Measurements from ENCODE around the gene SNRNP27. TPM values are rescaled to one million over a fixed set of nuclear protein-coding genes. Genes with fewer than 3 reads are reported as not detected.

Gene SNRNP27
- total RNA-seq, 1 donor from 2014 or later: 45.6 TPM

DNA sequence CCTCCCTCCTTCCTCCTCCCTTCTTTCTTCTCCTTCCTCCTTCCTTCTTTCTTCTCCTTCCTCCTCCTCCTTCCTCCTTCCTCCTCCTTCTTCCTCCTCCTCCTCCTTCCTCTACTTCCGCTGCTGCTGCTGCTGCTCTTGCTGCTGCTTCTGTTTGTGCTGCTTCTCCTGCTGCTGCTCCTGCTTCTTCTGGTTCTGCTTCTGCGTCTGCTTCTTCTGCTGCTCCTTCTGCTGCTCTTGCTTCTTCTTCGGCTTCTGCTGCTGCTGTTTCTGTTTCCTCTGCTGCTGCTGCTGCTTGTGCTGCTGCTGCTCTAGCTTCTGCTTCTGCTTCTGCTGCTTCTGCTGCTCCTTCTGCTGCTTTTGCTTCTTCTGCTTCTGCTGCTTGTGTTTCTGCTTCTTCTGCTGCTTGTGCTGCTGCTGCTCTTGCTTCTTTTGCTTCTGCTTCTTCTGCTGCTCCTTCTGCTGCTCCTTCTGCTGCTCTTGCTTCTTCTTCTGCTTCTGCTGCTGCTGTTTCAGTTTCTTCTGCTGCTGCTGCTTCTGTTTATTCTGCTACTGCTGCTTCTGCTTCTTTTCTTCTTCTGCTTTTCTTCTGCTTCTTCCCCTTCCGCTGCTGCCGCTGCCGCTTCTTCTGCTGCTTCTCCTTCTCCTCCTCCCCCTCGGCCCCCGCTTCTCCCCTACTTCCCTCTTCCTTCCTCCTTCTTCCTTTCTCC is 8.6 kb downstream of the SNRNP27 start:
- TF ChIP-seq, protein P1, sequence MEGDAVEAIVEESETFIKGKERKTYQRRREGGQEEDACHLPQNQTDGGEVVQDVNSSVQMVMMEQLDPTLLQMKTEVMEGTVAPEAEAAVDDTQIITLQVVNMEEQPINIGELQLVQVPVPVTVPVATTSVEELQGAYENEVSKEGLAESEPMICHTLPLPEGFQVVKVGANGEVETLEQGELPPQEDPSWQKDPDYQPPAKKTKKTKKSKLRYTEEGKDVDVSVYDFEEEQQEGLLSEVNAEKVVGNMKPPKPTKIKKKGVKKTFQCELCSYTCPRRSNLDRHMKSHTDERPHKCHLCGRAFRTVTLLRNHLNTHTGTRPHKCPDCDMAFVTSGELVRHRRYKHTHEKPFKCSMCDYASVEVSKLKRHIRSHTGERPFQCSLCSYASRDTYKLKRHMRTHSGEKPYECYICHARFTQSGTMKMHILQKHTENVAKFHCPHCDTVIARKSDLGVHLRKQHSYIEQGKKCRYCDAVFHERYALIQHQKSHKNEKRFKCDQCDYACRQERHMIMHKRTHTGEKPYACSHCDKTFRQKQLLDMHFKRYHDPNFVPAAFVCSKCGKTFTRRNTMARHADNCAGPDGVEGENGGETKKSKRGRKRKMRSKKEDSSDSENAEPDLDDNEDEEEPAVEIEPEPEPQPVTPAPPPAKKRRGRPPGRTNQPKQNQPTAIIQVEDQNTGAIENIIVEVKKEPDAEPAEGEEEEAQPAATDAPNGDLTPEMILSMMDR (IDR thresholded peaks at IDR 0.05; ENCODE audit: unreplicated experiment): no peak
- no peak for DNase-seq (ENCODE audit: low spot score in 2 of 2, unreplicated experiment in 2 of 2)
- Mint-ChIP-seq H3K9me3 (no peaks in the 10 kb centered on the region), H3K36me3 (peaks cover 35% of the 10 kb centered on the region), H3K27me3 (ENCODE audit: low read depth) (no peaks in the 10 kb centered on the region), H3K27ac (no peak overlapping the region), H3K4me1 (no peaks in the 10 kb centered on the region), H3K4me3 (no peak overlapping the region)

DNA sequence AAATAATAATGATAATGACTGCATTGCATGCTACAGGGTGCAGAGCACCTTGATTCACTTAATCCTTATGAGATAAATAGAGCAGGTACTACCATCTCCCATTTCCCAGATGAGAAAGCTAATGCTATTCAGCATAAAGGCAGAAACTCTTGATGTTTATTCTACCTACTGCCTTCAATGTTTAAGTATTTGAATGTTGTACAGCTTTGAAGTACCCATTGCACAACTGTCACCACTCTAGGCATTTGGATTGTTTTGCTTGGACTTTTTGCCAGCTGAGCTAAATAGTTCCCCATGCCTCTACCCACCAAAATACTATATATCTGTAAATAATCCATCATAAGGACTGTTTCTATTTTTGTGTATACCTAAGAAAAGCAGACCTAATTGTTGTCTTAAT is 13.5 kb downstream of the SNRNP27 start:
- no peak for DNase-seq (ENCODE audit: low spot score in 2 of 2, unreplicated experiment in 2 of 2)
- Mint-ChIP-seq H3K9me3 (no peaks in the 10 kb centered on the region), H3K4me1 (no peaks in the 10 kb centered on the region), H3K36me3 (peaks cover 21% of the 10 kb centered on the region), H3K27me3 (ENCODE audit: low read depth) (no peaks in the 10 kb centered on the region), H3K4me3 (no peak overlapping the region), H3K27ac (no peak overlapping the region)
- TF ChIP-seq, protein P1 (IDR thresholded peaks at IDR 0.05; ENCODE audit: unreplicated experiment): no peak

DNA sequence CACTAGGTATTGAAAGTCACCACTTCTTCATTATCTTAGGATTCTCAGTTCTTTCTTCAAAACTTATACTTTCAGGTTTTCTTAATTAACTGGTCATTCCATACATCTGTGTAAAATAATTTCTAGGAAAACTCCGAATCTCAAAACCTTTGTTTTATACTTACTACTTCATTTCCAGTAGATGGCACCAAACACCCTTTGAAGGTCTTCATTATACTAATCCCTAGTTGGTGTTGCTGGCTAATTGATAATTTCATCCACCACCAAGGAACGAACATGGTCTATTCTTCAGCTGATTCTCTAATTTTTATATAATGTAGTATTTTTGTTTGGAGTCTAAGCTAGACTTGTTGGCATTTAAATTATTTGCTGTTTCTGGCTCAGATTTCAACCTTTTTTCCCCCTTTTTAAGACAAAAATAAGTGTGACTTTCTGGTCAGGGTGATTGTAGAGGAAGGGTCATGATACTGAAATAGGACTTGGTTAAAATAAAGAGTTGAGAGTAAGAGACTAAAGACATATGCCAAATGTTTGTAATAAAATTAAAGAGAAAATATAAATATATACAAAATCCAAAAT is 18.3 kb downstream of the SNRNP27 start:
- Mint-ChIP-seq H3K27ac (no peak overlapping the region), H3K36me3 (peaks cover 12% of the 10 kb centered on the region), H3K27me3 (ENCODE audit: low read depth) (no peaks in the 10 kb centered on the region), H3K4me3 (no peak overlapping the region), H3K9me3 (no peaks in the 10 kb centered on the region), H3K4me1 (peaks cover 9% of the 10 kb centered on the region)
- DNase-seq (ENCODE audit: low spot score in 2 of 2, unreplicated experiment in 2 of 2): no peak
- TF ChIP-seq, protein P1 (IDR thresholded peaks at IDR 0.05; ENCODE audit: unreplicated experiment): peak; percentile 6

DNA sequence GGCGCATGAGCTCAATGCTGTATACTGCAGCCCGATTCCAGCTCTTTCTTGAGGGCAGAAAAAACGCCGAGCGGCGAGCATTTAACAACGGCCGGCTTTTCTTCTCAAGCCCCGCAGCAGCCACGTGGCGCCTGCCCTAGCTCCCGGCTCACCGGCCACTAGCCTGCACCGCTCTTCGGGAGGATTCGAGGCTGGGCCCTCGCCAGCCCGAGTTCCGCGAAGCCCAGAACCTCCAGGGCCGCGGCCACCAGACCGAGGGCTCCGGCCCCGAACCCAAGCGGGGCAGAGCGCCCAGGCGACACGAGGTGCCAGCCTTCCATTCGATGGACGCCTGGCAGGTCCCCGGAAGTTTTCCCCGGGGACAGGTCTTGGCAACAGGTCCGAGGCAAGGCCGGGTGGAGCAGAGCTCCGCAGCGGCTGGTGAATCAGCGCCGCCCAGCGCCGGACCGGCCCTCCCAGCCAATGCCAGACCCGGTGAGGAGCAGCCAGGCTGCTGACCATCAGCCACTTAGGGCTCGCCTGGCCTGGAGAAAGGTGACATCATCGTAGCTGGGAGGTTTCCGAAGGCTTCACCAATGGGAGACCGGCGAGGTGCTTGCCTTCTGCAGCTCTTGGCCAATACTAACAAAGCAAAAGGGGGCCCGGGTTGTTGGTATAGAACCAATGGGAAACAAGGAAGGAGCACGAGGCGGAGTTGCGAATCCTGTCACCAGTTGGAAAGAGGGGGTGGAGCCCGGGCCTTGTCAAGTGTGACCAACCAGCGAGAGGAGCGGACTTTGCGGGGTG is 20.6 kb downstream of the SNRNP27 start:
- TF ChIP-seq, protein P1 (IDR thresholded peaks at IDR 0.05; ENCODE audit: unreplicated experiment): peak; percentile 17
- H3K4me3 Mint-ChIP-seq: peak overlapping the region; percentile 81
- H3K27me3 Mint-ChIP-seq (ENCODE audit: low read depth): no peaks in the 10 kb centered on the region
- peak; percentile 99 for DNase-seq (ENCODE audit: low spot score in 2 of 2, unreplicated experiment in 2 of 2)
- H3K9me3 Mint-ChIP-seq: no peaks in the 10 kb centered on the region
- H3K36me3 Mint-ChIP-seq: peaks cover 2% of the 10 kb centered on the region
- peak overlapping the region; percentile 94 for H3K27ac Mint-ChIP-seq
- peaks cover 9% of the 10 kb centered on the region for H3K4me1 Mint-ChIP-seq

GRCh38 chr2:69914950-69915945 is 21.5 kb downstream of the SNRNP27 start, which contains the start of gene MXD1:
Gene MXD1 (plus strand): TSS chr2:69915109. CDS start chr2:69915331, 222 bp downstream.
- no peaks in the 10 kb centered on the region for H3K9me3 Mint-ChIP-seq
- DNase-seq (ENCODE audit: low spot score in 2 of 2, unreplicated experiment in 2 of 2): peak; percentile 21 to 50
- H3K36me3 Mint-ChIP-seq: peaks cover 3% of the 10 kb centered on the region
- peak within 1 kb of the TSS; percentile 94 for H3K27ac Mint-ChIP-seq
- no peaks in the 10 kb centered on the region for H3K27me3 Mint-ChIP-seq (ENCODE audit: low read depth)
- peak within 1 kb of the TSS; percentile 81 for H3K4me3 Mint-ChIP-seq
- TF ChIP-seq, protein P1 (IDR thresholded peaks at IDR 0.05; ENCODE audit: unreplicated experiment): no peak
- peaks cover 9% of the 10 kb centered on the region for H3K4me1 Mint-ChIP-seq
